HG02938 (cell line): ENCODE measurements around the gene SLC6A12.

ENCODE experiments used
- ATAC-seq: cut with Tn5 transposase; IDR thresholded peaks from one replicate; pipeline ENCODE4 v1.9.1; 2021; ENCODE audit warnings: mild to moderate bottlenecking, moderate library complexity; ENCODE audit not compliant: unreplicated experiment

The SLC6A12 gene

GRCh38 chr12:167959-168600, 45.9 kb downstream of the SLC6A12 start:
- ATAC-seq = no peak

- ATAC-seq = no peak
Measured at GRCh38 chr12:166425-167075, 47.4 kb downstream of the SLC6A12 start.

- no peak for ATAC-seq
Measured at GRCh38 chr12:165862-166368, 48.0 kb downstream of the SLC6A12 start.

DNA sequence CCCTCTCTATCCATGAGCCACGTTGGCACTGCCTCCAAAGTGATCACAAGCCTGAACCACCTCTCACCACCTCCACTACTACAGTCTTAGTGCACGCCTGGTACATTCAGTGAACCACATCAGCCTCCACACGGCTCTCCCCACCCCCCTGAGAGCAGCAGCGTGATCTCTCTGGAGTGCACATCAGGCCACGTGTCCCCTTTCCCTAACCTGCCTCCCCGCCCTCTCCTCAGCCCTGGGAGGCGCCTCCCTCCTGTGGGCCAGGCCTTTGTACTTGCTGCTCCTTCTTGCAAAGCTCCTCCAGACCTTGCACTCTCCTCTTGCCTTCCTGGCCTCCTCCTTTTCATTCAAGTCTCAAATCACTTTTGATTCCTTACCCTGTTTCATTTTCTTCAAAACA, 49.8 kb downstream of the SLC6A12 start:
- no peak for ATAC-seq

DNA sequence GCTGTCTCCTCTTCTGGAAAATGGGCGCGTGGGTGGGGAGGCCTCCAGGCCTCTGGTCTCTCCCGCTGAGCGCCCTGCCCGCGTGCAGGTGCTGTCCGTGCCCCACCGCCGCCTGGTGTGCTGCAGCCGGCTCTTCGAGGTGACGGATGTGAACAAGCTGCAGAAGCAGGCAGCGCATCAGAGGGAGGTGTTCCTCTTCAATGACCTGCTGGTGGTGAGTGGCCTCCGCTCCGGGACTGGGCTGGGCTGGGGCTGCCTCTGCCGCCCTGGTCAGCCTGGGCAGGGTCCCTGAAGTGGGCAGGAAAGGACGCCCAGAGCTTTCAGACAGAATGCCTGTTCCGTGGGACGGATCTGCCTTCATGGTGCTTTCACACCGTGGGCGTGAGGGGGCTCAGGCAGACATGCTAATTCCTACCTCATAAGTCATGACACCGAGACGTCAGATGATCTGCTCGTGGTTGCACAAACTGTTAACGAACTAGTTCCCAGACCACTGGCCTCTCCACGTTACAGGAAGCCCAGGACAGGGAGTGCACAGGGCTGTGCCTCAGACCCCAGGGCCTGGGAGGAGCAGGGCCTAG, 50.5 kb downstream of the SLC6A12 start:
- no peak for ATAC-seq

DNA sequence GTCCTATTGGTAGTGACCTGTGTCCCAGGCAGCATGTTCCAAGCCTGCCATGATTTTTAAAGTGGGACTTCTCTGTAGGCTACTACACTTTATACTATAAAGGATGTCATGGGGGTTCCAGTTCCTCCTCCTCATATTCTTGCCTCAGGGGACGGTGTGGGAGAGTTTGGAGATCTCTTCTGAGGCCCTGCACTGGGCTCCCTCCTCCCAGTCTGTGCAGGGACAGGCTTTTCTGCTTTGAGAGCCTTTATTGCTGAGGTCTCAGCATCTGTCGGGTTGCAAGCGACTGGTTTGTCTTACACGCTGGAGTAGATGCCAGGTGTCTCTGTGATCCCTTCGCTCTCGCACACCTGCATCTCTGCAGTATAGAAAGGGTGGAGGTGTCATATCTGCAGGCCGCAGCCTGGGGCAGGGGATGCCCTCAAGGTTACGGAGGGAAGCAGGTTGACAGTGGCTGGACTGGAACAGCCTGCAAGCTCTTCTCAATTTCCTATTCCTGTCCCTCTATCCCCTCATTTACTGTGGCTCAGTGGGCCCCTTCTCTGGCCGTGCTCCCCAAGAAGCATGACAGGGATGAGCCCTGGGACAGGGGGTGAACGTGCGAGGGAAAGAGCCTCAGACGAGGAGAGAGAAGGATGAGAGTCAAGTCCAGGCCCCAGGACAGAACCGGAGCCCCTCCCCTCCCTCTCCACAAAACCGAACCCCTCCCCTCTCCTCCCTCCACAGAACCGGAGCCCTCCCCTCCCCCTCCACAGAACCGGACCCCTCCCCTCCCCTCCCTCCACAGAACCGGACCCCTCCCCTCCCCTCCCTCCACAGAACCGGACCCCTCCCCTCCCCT, 51.3 kb downstream of the SLC6A12 start:
- ATAC-seq = no peak

DNA sequence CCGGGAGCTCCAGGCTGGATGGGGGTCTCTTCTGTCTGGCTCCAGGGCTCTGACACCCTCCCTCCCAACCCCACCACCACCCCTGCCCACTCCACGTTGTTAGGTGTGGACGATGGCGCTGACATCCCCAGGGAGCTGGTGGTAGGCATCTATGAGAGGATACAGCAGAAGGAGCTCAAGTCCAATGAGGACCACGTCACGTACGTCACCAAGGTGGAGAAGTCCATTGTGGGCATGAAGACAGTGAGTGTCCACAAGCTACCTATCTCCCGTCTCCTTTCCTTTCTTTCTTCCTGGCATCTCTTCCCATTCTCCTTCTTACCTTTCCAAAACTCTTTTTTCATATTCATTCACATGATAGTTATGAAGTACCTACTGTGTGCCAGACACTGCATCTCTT, 52.1 kb downstream of the SLC6A12 start:
- no peak for ATAC-seq

DNA sequence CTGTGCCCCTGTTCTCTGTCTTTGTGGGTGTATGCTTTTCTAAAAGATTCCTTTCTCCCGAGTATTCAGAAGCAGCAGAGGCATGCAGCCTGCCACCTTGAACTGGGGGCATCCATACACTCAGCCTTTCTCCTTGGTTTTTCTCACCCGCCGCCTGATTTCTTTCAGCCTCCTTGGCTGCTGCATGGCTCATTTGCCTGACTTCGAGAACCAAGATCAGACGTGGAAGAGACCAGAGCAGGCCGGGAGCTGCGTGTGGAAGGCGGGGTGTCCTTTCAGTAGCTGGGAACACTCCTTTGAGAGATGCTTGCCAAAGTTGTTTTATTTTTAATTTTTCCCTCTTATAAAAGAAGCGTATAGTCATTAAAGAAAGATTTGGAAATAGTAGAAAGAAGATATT, 53.1 kb downstream of the SLC6A12 start:
- no peak for ATAC-seq

- ATAC-seq = no peak
Measured at GRCh38 chr12:159156-159782, 54.7 kb downstream of the SLC6A12 start.

DNA sequence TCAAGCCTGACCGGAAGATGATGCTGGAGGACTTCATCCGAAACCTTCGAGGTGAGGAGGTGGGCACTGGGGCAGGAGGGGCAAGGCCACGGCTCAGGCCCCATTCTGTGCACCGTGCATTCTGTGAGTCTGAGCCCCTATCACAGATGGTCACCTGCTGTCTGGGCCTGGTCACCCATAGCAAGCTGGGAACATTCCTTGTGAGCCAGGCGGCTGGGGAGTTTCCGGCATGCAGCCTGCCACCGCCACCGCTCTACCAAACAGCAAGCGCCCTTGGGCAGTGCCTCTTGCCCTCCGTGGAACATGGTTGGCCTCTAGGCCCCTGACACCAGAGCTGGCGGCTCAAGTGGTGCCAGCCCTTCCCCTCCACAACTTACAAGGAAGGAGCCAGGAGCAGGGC, 56.3 kb downstream of the SLC6A12 start:
- no peak for ATAC-seq

DNA sequence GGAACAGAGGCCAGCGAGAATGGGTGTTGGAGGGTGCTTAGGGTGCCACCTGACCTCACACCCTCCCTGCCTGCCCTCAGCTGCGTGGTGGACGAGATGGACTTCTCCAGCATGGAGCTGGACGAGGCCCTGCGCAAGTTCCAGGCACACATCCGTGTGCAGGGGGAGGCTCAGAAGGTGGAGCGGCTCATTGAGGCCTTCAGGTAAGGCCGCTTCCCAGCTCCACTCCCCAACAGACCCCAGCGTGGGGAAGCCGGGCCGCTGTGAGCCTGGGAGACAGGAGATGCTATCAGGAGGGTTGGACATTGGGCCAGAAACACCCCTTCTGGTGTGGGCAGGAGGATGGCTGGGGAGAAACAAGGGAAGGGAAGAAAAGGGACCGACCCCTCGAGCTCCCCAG, 57.0 kb downstream of the SLC6A12 start:
- ATAC-seq = no peak

- ATAC-seq = no peak
Measured at GRCh38 chr12:155646-156045, 58.3 kb downstream of the SLC6A12 start.

DNA sequence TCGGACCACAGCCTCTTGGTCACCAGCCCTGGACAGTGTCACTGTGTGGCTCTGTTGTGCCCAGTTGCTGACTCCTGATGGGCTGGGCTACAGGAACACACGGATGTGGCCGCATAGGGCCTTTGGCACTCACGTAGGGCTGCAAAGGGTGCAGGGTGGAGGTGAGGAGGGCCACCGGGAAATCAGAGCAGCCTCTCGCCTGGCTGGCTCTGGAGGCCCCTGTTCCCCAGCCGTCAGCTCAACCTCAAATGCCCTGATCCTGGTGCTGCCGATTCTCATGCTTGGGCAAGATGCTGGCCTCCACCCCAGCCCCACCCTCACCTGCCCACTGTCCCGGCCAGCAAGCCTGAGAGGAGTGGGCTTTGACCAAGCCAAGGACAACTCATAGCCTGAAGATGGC, 59.0 kb downstream of the SLC6A12 start:
- ATAC-seq = no peak

- ATAC-seq = no peak
Measured at GRCh38 chr12:154058-154457, 59.9 kb downstream of the SLC6A12 start.

DNA sequence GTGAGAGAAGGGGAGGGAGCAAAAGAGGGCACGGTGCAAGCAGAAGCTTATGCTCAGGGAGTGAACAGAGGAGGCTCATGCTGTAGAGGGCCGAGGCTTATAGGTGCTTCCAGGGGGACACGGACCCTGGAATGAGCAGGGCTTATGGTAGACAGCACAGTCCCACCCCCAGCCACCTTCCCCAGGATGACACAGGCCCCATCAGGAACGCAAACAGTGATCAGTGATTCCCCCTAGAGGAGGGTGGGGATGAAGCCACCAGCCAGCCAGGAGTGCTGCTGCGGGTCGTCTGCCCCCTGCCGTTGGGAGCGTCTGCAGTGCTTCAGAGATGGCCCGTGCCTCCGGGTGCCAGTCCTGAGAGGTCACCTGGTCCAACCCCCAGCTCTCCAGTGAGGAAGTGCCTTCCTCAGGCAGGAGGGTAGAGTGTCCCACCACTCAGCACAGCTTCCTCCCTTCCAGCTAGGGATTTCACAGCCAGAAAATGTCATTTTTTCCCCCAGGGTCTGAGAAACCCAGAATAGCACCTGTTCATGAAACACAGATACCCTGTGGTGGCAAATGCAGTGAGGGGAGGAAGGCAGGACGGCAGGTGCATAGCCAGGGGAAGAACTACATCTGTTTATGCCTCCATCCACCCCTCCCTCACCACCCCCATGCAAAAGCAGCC, 60.7 kb downstream of the SLC6A12 start:
- ATAC-seq = no peak

DNA sequence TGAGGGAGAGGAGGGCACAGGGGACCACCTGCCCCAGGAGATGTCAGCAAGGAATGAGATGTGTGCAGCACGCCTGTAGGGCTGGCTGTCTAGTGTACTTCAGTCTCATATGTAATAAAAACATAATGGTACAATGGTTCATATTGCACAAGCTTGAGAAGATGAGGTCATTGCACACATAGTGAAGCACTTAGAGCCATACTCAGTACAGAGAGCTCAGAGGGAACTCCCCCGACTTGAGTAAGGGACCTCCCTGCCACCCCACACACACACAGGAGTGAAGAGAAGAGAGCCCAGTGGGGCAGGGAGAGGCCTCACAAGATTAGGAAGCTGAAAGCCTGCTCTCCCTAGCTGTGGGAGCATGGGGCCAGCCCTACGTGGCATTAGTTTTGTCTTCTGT, 61.5 kb downstream of the SLC6A12 start:
- ATAC-seq = no peak

- ATAC-seq = no peak
Measured at GRCh38 chr12:151579-151978, 62.4 kb downstream of the SLC6A12 start.

DNA sequence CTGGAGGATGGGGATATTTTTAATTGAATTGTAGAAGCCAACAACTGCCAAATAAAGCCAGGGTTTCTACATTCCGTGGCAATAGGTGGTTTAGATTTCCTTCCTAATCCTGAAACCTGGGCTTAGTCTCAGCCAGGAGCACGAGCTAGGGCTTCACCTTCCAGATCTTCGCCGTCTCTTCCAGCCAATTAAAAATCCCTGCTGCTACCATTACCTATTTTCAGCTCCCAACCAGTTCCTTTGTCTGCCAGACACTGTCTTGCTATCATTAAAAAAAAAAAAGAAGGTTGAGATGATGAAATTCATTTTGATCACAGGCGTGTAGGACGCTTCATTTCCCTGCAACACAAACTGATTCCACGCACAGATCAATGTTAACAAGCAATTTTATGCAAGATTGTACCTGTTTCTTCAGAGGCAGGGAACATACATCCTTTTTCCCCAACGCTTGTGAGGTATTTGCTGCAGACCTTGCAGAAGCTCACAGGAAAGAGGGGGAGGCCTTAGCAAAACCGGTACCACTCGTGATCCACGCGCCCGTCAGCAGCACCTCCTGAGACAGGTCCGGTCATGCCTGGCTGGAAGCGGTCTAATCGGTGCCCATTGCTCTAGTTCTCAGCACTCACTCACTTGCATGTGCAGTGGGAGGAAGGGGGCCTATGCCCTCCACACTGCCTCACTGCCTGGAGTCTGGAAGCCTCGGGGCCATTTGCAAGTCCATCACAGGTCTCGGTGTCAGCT, 65.1 kb downstream of the SLC6A12 start:
- no peak for ATAC-seq

DNA sequence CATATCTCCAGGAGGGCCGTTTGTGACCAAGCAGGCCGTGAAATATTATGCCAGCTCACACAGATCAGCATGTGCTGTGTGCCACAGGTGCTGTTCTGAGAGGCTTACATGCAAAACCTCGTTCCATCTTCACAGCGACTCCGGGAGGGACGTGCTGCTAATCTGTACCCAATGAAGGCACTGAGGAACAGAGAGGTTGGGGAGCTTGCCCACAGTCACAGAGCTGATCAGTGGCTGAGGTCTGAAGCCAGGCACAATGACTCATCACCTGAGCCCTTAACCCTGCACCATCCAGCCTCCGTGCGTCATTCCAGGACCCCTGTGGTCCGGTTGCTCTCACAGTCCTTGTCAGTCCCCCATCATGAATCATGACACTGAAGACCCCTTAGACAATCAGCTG, 66.7 kb downstream of the SLC6A12 start:
- ATAC-seq = no peak
